Fibroblast of skin of right biceps (primary cell): ENCODE data around the gene C2CD2L.
"Not testable (repeated sequence)": the region's sequence is repeated elsewhere in the genome, so short reads cannot be mapped to it uniquely, and the experiment has no call there.

Experiments
- DNase-seq: peaks from one replicate; pipeline ENCODE4 v3.0.0-alpha.2; 2013

The C2CD2L gene

DNA sequence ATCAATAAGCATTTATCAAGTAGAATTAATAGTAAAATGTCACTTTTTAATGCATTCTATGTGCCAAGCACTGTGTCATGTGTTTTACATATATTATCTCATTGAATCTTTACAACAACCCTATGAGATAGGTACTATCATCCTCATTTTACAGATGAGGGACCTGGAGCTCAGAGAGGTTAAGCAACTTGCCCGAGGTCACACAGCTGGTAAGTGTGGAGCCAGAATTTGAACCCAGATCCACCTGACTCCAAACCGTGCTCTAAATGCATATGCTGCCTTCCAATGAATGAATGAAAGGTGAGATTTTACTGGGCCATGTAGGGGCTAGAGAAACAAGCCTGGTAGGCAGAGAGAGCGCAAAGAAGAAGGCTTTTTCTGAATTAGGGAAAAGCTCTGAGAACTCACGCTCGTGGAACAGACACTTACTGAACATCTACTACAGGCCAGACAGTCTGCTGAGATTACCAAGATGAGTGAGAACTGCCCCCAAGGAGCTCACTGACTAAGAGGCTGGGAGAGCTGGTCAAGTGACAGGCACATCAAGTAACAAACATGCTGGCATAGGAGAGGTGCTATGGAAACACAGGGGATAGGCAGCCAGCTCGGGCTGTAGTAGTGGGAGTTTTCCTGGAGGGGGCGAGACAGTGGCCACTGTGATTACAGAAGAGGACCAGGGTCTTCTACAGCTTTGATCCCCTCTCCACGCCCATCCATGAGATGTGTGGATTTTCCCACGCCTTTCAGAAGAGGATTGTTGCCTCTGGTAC, 46.1 kb downstream of the C2CD2L start:
- DNase-seq, result no peak

DNA sequence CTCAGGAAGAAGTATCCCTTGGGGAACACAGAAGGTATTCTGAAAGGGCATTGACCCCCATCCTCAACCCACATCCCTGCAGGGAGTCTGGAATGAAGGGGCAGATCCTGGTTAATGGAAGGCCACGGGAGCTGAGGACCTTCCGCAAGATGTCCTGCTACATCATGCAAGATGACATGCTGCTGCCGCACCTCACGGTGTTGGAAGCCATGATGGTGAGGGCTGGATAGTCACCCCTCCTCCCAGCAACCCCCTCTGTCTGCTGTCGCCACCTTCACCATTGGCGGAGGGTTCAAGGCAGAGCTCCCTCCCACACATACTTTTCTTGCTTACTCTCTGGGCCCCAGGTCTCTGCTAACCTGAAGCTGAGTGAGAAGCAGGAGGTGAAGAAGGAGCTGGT, 47.0 kb downstream of the C2CD2L start:
- no peak for DNase-seq

DNA sequence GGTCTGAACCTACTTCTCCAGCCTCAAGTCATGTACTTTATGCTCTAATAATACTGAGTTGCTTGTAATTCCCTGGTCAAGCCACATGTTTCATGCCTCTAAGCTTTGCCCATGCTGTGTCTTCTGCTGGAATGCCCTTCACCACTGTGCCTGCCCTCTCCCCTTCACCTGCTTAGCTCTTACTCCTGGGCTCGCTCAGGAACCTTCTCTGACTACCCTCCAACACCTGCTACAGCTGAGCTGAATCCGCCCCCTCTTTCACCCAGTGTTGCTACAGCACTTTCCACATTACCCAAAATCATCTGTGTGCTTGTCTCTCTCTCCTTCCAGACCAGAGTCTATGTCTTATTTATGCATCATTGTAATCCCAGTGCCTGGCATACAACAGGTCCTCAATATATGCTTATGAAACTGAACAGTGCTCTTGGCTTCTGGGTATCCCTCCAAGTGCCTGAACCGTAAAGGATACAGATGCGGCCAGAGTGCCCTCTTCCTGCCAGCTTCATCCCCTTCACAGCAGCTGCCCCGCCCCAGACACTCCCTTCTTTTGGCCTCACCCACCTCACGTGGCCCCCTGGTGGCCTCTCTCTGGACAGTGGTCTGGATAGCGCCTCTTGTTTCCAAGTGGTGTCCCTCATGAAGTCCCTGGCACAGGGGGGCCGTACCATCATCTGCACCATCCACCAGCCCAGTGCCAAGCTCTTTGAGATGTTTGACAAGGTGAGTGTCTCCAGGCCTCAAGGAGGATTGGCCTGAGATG, 48.8 kb downstream of the C2CD2L start:
- no peak for DNase-seq

DNA sequence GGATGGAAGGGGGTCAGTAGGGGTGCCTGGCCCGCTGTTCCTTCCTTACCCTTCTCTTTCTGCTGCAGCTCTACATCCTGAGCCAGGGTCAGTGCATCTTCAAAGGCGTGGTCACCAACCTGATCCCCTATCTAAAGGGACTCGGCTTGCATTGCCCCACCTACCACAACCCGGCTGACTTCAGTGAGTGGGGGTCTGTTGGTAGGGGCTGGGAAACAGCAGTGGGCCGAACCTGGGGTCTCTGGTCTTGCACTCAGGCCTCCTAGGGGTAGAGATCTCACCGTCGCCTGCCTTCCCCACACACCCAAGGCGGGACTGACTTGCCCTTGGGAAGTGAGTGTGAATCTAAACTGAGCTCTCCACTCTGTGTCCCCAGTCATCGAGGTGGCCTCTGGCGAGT, 49.4 kb downstream of the C2CD2L start:
- DNase-seq, result no peak

DNA sequence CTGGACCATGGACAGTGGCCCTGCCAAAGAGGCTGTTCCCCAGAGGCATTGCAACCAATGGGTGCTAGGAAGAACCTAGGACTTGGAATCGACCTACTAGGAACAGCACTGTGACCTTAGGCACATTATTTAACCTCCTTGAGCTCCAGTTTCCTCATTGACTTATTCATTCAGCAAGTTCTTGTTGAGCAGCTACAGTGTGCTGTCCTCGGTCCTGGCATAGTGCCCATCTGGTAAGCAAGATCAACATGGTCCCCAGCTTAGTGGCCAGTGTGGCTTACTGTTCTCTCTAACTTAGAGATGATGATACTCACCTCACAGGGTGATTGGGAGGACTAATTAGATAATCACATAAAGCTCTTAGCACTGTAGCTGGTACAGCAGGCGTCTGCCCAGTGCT, 49.9 kb downstream of the C2CD2L start:
- DNase-seq, result no peak

DNA sequence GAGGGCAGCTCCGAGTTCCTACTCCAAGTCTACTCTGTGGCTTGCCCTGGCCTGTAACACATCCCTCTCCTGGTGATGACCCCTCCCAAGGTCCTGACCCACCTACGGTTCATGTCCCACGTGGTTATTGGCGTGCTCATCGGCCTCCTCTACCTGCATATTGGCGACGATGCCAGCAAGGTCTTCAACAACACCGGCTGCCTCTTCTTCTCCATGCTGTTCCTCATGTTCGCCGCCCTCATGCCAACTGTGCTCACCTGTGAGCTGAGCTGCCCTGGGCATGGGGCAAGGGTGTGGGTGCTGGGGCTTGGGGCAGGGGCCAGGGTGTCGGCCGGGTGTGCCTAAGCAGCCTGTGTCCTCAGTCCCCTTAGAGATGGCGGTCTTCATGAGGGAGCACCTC, 51.3 kb downstream of the C2CD2L start:
- DNase-seq, result no peak

DNA sequence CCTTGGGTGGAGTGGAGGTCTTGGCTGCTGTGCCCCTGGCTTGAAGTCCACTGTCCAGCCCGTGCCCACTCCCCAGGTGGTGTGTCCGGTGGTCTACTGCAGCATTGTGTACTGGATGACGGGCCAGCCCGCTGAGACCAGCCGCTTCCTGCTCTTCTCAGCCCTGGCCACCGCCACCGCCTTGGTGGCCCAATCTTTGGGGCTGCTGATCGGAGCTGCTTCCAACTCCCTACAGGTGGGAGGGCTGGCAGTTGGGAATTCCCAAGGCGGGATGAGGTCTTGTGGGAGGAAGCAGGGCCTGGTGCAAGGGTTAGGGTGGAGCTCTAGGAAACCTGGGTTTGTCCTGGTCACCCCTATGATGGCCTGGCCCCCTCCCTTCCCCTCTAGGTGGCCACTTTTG, 53.0 kb downstream of the C2CD2L start:
- no peak for DNase-seq

DNA sequence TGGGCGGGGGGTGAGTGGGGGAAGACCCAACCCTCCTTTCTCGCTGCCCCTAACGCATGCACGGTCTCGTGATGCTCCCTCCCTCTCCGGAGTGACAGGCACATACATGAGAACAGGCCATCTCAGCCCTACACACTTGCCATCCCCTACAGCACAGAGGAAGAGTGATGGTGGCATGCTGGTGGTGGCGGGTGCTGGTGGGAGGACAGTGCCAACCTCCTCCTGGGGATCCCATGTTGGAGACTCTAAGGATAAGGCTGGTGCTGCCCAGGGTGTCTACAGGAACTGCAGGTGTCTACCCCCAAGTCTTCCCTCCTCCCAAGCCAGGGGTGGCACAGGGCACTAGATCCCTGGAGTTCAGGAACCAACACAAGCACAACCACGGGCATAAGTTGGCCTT, 54.7 kb downstream of the C2CD2L start:
- no peak for DNase-seq

DNA sequence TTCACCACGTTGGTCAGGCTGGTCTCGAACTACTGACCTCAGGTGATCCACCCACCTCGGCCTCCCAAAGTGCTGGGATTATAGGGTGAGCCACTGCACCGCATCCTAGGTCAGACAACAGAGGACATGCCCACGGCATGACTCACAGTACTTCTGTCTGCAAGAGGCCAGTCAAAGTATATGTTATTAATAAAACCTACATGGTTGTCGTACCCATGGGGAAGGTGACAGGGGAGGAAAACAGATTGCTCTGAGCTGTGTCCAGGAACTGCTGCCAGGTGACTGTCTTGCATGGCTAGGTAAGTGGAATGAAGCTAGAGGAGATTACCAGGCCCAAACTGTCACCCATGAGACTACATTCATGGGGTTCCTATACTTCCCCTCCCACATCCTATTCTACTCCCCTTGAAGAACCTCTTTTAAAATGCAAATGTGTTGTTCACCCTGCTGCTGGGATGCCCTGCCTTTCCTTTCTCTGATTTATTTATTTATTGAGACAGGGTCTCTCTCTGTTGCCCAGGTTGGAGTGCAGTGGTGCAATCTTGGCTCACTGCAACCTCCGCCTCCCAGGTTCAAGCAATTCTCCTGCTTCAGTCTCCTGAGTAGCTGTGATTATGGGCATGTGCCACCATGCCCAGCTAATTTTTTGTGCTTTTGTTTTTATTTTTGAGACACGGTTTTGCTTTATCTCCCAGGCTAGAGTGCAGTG, 59.4 kb downstream of the C2CD2L start:
- DNase-seq, result peak; percentile 68

DNA sequence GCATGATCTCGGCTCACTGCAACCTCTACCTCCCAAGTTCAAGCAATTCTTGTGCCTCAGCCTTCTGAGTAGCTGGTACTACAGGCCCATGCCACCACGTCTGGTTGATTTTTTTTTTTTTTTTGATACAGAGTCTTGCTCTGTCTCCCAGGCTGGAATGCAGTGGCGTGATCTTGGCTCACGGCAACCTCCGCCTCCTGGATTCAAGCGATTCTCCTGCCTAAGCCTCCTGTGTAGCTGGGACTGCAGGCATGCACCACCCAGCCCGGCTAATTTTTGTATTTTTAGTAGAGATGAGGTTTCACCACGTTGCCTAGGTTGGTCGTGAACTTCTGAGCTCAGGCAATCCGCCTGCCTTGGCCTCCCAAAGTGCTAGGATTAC, 59.9 kb downstream of the C2CD2L start:
- DNase-seq, result not testable (repeated sequence)

DNA sequence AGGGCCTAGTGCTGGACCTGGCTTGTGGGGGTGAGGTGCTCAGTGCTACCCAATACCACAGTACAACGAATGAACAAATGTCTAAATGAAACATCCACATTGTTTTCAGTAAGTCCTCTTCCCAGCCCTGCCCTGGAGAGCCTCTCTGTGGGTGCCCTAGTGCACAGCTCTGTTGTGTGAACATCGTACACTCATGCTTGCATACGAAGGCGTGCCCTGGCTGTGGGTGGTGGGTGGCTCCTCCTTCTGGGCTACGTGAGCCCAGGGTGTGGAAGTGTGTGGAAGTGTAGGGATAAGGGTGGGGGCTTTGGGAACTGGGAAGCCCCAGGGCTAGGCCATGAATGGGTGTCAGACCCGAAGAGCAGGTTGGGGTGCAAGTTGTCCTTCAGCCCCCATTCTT, 60.8 kb downstream of the C2CD2L start:
- DNase-seq, result no peak
